ENCODE results near the gene NFIX.

NFIX gene

GRCh38 chr19:13095934-13096927, 101.0 kb downstream of the NFIX start:
- DNase-seq = no peak

- DNase-seq = peak; percentile 67
Observed at GRCh38 chr19:13097033-13097462, 101.8 kb downstream of the NFIX start.

DNA sequence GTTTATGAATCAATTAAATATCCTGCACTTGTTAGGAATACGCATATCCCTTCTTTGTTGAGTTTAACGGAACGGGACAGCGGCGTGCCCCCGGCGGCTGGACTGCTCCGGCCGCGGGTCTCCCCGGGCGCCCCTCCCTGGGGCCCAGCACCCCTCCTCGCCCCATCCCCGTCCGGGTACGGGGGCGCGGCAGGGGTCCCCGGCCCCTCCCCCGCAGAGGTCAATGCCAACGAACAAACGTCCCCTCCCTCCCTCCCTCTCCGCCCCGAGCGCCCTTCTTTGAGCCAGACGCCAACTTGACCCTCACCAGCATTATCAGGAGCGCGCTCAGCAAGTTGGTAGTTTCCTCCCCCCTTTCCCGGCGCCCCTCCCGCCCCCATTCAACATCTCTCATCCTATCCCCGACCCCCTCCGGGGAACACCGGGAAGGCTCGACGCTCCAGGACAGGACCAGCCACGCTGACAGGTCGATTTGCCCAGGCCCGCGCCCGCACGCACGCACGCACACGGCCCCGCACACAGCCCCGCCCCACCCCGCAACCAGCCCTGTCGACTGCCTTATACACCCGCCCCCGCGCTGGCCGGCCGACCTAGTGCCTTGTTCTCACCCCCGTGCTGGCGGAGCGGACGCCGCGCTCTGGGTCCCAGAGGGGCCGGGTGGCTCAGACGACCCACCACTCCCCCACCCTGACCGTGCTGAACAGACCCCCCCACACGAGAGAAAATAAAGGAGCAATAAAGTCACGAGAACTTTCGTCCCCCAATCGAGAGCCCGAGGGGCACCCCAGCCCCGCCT, 102.4 kb downstream of the NFIX start:
- DNase-seq = no peak

DNA sequence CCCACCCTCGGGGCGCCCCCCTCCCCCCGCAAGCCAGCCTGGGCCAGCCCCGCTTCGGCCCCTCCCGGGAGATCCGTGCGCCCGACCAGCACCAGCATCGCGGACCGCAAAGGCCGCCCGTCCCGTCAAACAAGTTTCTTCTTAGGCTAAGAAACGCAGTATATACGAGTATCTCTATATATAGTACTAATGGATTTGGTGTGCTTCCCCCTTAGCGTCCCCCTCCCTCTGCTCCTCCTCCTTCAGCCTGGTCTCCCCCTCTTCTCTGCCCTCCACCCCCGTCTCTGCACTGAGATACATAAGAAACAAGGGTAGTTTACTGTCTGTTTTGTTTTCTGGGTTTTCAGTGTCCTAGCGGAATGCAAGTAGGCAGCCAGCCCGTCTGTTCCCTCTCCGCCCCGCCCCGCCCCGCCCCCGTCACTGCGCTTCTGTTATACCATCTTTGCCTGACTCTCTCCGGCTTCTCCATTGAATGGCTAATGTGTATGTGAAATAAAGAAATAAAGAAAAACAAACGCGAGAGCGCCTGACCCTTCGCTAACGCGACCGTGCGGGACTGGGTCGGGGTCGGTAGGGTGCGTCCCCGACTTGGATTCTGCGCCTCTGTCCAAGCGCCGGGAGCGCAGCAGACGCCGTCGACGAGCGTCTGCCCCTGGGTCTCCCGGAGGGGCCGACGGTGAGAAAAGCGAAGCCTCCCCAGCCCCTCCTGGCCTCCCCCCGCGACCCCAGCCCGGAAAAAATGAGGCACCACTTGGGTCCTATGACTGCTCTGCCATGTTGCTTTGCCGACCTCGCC, 103.2 kb downstream of the NFIX start:
- DNase-seq = peak; percentile 72

DNA sequence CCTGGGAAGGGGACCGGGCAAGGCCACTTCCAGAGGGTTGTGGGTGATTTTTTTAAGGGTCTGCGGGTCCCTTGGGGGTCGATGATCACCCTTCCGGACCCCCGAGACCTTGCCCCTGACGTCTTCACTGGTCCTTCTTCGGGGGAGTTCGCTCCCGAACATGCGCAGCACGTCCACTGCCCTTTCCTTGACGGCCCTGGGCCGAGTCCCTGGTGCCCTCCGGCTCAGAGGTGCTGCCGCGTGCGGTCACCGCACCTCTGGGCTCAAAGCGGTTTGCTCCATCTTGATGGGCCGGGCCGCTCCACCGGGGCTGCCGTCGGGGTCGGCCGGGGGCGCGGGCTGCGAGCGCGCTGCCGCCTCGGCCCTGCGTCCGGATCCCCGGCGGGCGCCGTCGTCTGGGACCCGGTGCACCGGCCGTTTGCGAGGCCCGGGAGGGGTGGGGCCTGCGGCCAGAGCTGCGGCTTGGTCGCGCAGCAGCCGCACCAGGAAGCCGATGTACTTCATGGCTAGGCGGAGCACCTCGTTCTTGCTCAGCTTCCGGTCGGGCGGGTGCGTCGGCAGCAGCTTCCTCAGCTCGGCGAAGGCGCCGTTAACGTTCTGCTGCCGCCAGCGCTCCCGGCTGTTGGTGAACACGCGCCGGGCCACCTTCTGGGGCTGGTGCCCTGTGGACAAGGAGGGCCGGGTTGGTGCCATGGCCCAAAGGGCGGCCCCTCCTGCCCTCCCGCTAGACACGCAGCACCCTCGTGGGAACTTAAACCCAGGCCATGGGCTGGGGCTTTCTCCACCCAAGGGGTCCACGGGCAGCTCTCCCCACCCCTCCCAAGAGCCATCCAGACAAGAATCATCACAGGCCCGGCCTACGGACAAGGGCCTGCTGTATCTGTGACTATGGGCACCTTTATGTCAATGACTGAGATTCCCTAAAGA, 104.1 kb downstream of the NFIX start:
- DNase-seq = peak; percentile 86

DNA sequence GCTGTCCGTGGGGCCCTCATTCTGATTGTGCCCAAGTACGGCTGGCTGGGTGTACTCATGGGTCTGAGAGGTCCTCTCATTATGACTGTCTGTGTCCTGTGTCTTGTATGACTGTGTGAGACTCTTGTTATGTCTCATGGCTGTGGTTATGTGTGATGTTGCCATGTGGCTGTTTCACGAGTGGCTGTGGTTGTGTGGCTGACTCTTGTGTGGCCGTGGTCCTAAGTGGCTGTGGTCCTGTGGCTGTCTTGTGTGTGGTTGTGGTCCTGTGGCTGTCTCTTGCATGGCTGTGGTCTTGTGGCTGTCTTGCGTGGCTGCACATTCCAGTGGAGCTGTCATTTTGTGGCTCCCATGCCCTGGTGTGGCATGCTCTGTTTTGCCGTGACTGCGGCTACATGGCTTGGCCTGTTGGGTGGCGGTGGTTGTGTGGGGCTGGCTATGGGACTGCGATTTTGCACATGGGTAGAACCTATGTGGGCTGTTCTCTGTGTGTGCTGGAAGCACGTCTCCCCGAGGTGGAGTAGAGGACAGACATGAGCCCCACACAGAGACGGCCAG, 104.8 kb downstream of the NFIX start:
- DNase-seq = peak; percentile 77

GRCh38 chr19:13100841-13101589, 105.7 kb downstream of the NFIX start:
- DNase-seq = no peak

DNA sequence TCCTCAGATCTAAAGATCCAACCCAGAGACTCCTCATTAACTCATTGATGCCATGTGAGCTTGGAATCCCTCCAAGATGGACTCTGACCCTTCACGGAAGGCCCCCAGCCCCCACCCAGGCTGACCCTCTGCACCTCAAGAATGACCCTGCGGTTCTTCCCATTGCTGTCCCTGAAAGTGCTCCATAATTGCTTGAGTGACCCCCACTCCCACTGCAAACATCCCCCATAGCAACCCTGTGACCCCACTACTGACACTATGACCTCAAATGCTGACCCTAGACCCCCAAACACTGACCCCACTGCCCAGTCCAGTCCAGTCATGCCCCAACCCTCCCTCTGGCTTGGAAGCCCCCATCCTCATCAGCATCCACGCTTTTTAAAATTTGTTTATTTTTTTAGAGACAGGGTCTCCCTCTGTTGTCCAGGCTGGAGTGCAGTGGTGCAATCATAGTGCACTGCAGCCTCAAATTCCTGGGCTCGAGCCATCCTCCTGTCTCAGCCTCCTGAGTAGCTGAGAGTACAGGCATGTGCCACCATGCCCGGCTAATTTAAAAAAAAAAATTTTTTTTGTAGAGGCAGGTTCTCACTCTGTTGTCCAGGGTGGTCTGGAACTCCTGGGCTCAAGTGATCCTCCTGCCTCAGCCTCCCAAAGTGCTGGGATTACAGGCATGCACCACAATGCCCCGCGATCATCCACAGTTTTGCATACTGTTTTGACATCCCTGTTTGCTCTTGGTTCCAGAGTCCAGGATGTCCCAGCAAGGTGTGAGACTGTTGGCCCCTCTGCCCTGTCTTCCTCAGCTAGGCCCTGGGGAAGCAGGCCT, 106.5 kb downstream of the NFIX start:
- DNase-seq = no peak

DNA sequence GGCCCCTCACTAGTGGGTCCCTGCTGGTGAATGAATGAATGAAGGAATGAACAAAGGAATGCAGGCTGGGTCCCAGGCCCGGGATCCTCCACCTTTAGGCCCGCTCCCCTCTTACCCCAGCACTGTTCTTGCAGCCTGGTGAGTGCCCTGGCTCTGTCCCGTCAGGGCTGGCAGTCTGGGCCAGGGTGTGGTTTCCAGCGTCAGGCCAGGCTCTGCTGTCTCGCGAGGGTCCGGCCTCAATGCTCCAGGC, 107.1 kb downstream of the NFIX start:
- no peak for DNase-seq

GRCh38 chr19:13102666-13103580, 107.6 kb downstream of the NFIX start, which contains the start of gene LYL1:
LYL1 (minus strand) TSS chr19:13102858; CDS start chr19:13101171, 1,687 bp downstream.
- DNase-seq = peak; percentile 73

DNA sequence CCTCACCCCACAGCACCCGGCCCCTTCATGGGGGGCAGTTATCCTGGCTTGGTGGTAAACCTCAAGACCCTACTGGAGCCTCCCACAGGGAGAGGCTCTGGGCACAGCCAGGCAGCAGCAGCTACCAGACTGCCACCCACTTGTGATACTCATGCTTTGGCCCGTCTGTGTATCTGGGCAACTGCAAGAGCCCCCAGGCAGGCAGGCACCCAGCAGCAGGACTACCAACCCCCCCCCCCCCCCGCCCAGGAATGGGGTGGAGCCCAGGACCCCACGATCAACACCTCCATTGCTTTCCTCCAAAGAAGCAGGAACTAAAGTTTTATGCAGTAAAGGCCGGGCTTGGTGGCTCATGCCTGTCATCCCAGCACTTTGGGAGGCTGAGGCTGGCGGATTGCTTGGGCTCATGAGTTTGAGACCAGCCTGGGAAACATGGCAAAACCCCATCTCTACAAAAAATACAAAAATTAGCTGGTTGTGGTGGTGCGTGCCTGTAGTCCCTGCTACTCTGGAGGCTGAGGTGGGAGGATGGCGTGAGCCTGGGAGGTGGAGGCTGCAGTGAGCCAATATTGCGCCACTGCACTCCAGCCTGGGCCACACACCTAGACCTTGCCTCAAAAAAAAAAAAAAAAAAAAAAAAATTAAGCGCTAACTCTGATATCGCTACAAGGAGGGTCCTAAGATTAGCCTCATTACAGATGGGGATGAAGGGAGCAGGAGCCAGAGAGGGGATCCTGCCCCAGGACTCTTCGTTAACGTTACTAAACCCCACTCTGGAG, 108.5 kb downstream of the NFIX start:
- no peak for DNase-seq

DNA sequence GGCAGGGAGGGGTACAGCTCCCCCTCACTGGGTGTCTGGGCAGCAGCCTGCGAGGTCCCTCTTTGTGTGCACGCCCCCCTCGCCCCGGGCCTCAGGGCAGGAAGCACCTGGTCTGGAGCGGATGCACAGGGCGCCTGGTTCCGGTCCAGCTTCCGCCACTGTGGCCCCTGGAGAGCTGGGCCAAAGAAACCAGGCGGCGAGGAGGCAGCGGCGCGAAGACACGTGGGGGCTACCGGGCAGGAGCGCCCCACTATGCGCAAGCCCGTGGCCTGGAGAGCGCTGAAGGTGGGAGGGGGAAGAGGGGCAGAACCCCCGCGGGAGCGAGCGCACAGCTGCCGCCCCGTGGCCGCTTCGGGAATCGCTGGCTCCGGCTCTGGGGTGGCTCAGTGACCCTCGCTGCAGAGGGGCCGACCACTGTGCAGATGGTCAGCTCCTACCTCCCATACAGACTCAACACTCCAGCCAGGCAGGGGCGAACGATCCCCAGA, 109.1 kb downstream of the NFIX start:
- peak; percentile 56 for DNase-seq

- DNase-seq = no peak
Observed at GRCh38 chr19:13104848-13105711, 109.8 kb downstream of the NFIX start.

- DNase-seq = no peak
Observed at GRCh38 chr19:13109361-13110098, 114.3 kb downstream of the NFIX start.

- no peak for DNase-seq
Observed at GRCh38 chr19:13110099-13110610, 114.9 kb downstream of the NFIX start.

- no peak for DNase-seq
Observed at GRCh38 chr19:13112555-13112954, 117.3 kb downstream of the NFIX start.
